SK-N-SH (cell line): Measurements from ENCODE around the gene RBMS3. TPM values are rescaled to one million over a fixed set of nuclear protein-coding genes. Genes with fewer than 3 reads are reported as not detected.

Source experiments
- CHD2 ChIP-seq: fragments of 150-350 bp; IDR thresholded peaks from 2 replicates; pipeline ENCODE4 v1.6.1; 2018; ENCODE audit warnings: low read length; ENCODE audit not compliant: partially characterized antibody
- CTCF ChIP-seq: fragments of 200-600 bp; sonication (generic); IDR thresholded peaks from 2 replicates; pipeline ENCODE4 v1.6.1; 2017; ENCODE audit warnings: antibody characterized with exemption, mild to moderate bottlenecking, moderate library complexity
- EP300 ChIP-seq, 2 experiments: IDR thresholded peaks; 2 replicates each; pipeline versions ENCODE4 v1.4.0 to v1.6.1; 2012; ENCODE audit warnings: borderline replicate concordance in 1 of 2, low read depth in 1 of 2, low read length in 1 of 2
- EZH2phosphoT487 ChIP-seq: fragments of 200-600 bp; sonication (generic); IDR thresholded peaks from 2 replicates; pipeline ENCODE4 v1.6.1; 2017; ENCODE audit warnings: low read depth, mixed run types, mild to moderate bottlenecking, antibody characterized with exemption, moderate library complexity, borderline replicate concordance
- FOXJ3 ChIP-seq: sonication (generic); formaldehyde crosslinking; IDR thresholded peaks from 2 replicates; pipeline ENCODE4 v1.5.1; 2020; ENCODE audit warnings: mild to moderate bottlenecking, missing genetic modification reagents
- GATA2 ChIP-seq: sonication (generic); formaldehyde crosslinking; IDR thresholded peaks from 2 replicates; pipeline ENCODE4 v1.5.0; 2020; ENCODE audit warnings: mild to moderate bottlenecking, missing genetic modification reagents
- IRF3 ChIP-seq: fragments of 150-350 bp; IDR thresholded peaks from 2 replicates; pipeline ENCODE4 v1.6.1; 2016; ENCODE audit warnings: mild to moderate bottlenecking, low read depth, low read length
- JUND ChIP-seq: IDR thresholded peaks from 2 replicates; pipeline ENCODE4 v1.4.0; 2012
- MEF2A ChIP-seq: IDR thresholded peaks from 2 replicates; pipeline ENCODE4 v1.4.0; 2012; ENCODE audit warnings: low read depth, borderline replicate concordance
- NFIC ChIP-seq: IDR thresholded peaks from 2 replicates; pipeline ENCODE4 v1.4.0; 2012; ENCODE audit warnings: borderline replicate concordance
- NRF1 ChIP-seq: IDR thresholded peaks from 2 replicates; pipeline ENCODE4 v1.6.1; 2012; ENCODE audit warnings: low read depth, mild to moderate bottlenecking, low read length
- PBX3 ChIP-seq: IDR thresholded peaks from 2 replicates; pipeline ENCODE4; 2012
- POLR2AphosphoS5 ChIP-seq: IDR thresholded peaks from 2 replicates; pipeline ENCODE4 v1.6.1; 2012; ENCODE audit warnings: low read depth, low read length
- SMC3 ChIP-seq: IDR thresholded peaks from 2 replicates; pipeline ENCODE4 v1.6.1; 2012; ENCODE audit warnings: low read depth, low read length, improper control_type of control experiment
- TCF12 ChIP-seq: IDR thresholded peaks from 2 replicates; pipeline ENCODE4 v1.4.0; 2012
- TEAD4 ChIP-seq: IDR thresholded peaks from 2 replicates; pipeline ENCODE4 v1.4.0; 2012; ENCODE audit warnings: mild to moderate bottlenecking, borderline replicate concordance; ENCODE audit not compliant: insufficient read depth
- USF1 ChIP-seq: IDR thresholded peaks from 2 replicates; pipeline ENCODE4 v1.4.0; 2012; ENCODE audit warnings: low read depth, borderline replicate concordance
- USF2 ChIP-seq: fragments of 150-350 bp; IDR thresholded peaks from 2 replicates; pipeline ENCODE4 v1.6.1; 2017; ENCODE audit warnings: antibody characterized with exemption, low read length, low read depth, borderline replicate concordance
- ZBTB33 ChIP-seq: IDR thresholded peaks from 2 replicates; pipeline ENCODE4 v1.4.0; 2012; ENCODE audit warnings: low read depth, borderline replicate concordance
- polyA plus RNA-seq, 3 experiments: library from polyadenylated mRNA; depleted of rRNA; stranded (reverse); fragments of >200 nt; gene quantifications; 2 replicates each; pipeline ENCODE4 v1.2.3, GENCODE V29; 2012

Gene RBMS3
- polyA plus RNA-seq, 1 of the 3 experiments (the other 2 are of a cell fraction), result 8.2 TPM

- no peak for TF ChIP-seq NRF1
- peak; percentile 87 for TF ChIP-seq PBX3
- TF ChIP-seq EP300 (IDR thresholded peaks at IDR 0.05; ENCODE audit: borderline replicate concordance in 1 of 2, low read depth in 1 of 2, low read length in 1 of 2), result peak; percentile 88 to 98
- TF ChIP-seq FOXJ3 (CRISPR knock-in tag), result peak; percentile 52; the same call in 1 of the 2 replicates
- TF ChIP-seq TCF12, result peak; percentile 98
- no peak for TF ChIP-seq CTCF
- TF ChIP-seq ZBTB33, result 0 out of 2 replicates have a peak, but pooled peaks have one; percentile 11
- no peak for TF ChIP-seq MEF2A
- peak; percentile 73 for TF ChIP-seq CHD2
- peak; percentile 86 for TF ChIP-seq TEAD4
- peak; percentile 74; the same call in 1 of the 2 replicates for TF ChIP-seq GATA2
- TF ChIP-seq POLR2AphosphoS5, result peak; percentile 84; the same call in 1 of the 2 replicates
- no peak for TF ChIP-seq USF2
- no peak for TF ChIP-seq EZH2phosphoT487
- TF ChIP-seq JUND, result peak; percentile 36; the same call in 1 of the 2 replicates
- no peak for TF ChIP-seq USF1
- peak; percentile 3; the same call in 1 of the 2 replicates for TF ChIP-seq SMC3
- TF ChIP-seq IRF3, result no peak
- TF ChIP-seq NFIC, result peak; percentile 86
Measured at GRCh38 chr3:29427266-29428103, 146.6 kb downstream of the RBMS3 start (continued).
